Subcutaneous adipose tissue (tissue), 4 donors: Measurements from ENCODE around the gene RPS18. TPM values are rescaled to one million over a fixed set of nuclear protein-coding genes. Genes with fewer than 3 reads are reported as not detected.

Source experiments
- CTCF ChIP-seq: fragments of 450-650 bp; IDR thresholded peaks from one replicate; pipeline ENCODE4 v1.5.1; 2016; ENCODE audit warnings: low read depth, mild to moderate bottlenecking, control low read depth, antibody characterized with exemption, moderate library complexity
- total RNA-seq, 4 donors: library from RNA; depleted of rRNA; stranded (reverse); fragments of >200 nt; gene quantifications; one replicate each; pipeline ENCODE4 v1.1.0, GENCODE V29; 2016

The RPS18 gene
- total RNA-seq, 4 donors from 2014 or later, result 2,263 to 3,298 (median 2,623) TPM

- TF ChIP-seq CTCF, result no peak
These were observed 25.6 kb downstream of the RPS18 start for GRCh38 chr6:33297406-33297955.

GRCh38 chr6:33297956-33298772, 26.3 kb downstream of the RPS18 start:
- no peak for TF ChIP-seq CTCF

- TF ChIP-seq CTCF, result no peak
These were observed 26.9 kb downstream of the RPS18 start, which contains the start of gene RGL2 for GRCh38 chr6:33298773-33299236. Gene RGL2, minus strand, starts transcription at chr6:33298942. Its CDS starts 332 bp downstream, at chr6:33298610.

GRCh38 chr6:33299237-33299944, 27.5 kb downstream of the RPS18 start:
- no peak for TF ChIP-seq CTCF

GRCh38 chr6:33301877-33302276, 30.0 kb downstream of the RPS18 start:
- no peak for TF ChIP-seq CTCF

DNA sequence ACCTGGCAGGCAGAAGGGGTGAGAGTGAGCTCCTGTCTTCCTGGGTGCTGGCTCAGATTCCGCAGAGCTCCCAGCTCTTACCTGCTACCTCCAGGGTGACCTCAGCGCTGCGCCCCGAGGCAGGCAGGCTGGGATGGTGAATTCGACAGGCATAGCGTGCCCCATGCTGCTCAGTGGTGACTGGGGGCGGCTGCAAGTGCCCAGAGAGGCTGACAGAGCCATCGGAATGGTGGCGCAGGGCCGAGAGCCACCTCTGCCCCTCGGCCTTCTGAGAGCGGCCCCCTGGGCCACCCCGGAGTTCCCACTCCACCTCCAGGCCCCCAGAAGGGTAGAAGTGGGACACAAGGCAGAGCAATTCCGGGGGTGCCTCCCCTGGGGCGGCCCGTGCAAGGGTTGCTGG, 32.3 kb downstream of the RPS18 start:
- no peak for TF ChIP-seq CTCF

DNA sequence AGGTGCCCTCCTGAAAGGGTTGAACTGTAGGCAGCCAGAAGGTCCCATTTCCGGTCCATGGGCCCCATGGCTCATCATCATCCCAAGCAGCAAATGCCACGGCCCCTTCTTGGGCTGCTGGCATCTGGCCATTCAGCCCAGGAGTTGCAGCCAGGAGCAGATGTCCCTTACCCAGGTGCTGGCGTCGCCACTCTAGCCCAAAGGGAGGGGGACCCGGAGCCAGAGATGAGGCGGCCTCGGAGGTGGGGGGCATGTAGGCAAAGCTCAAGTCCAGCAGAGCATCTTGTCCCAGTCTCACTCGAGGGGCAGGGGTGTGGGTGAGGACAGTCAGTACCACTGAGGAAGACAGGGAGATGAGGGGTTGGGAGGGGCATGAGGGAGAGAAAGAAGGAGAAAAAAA, 33.2 kb downstream of the RPS18 start:
- TF ChIP-seq CTCF, result no peak
